Measurements from ENCODE around the gene CBX7.

- TF ChIP-seq POLR2A (IDR thresholded peaks at IDR 0.05) (no peak), CTCF (IDR thresholded peaks at IDR 0.05) (no peak), EP300 (IDR thresholded peaks at IDR 0.05) (no peak)
Observed at GRCh38 chr22:39150848-39151215, 1.6 kb downstream of the CBX7 start.
